ENCODE measurements around the gene WWOX. TPM values are rescaled to one million over a fixed set of nuclear protein-coding genes. Genes with fewer than 3 reads are reported as not detected.

WWOX gene
- total and polyA plus RNA-seq, 2 of the 8 experiments (the other 6 are each of a cell fraction or from before 2014, with no cell fraction given): 5.4 to 16.7 TPM

DNA sequence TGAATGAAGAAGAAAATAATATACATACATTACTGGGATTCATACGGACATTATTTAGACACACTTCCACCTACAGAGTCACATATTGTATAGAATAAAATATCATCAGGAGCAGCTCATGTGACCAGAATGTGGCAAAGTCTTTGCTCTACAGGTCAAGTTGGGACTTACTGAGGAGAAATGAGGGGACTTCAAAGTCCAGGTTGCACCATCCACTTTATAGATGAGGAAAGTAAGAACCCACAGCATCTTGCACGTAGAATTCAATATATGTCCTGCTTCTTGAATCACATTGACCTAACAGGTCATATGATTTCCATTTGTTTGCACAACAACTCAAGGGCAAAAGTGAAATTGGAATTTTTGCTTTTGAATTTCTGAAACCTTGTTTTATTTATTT, 524.3 kb downstream of the WWOX start:
- no peak overlapping the region for H2BK5ac ChIP-seq (ENCODE audit: low read depth, low read length)
- no peak overlapping the region for H2BK20ac ChIP-seq (ENCODE audit: low read length)
- H3K23me2 ChIP-seq (ENCODE audit: low read depth, low read length): no peaks in the 10 kb centered on the region
- H2AK5ac ChIP-seq (ENCODE audit: low read depth, low read length): no peak overlapping the region
- H3K36me3 ChIP-seq (ENCODE audit: control insufficient read depth in 2 of 4, insufficient read depth in 4 of 4, low read length in 3 of 4): no peaks in the 10 kb centered on the region
- H3K79me2 ChIP-seq (ENCODE audit: control insufficient read depth in 1 of 2, insufficient read depth in 2 of 2, low read length in 2 of 2): no peaks in the 10 kb centered on the region
- H2BK120ac ChIP-seq (replicated peaks; ENCODE audit: low read depth, low read length): no peak overlapping the region
- no peak overlapping the region for H3K4me3 ChIP-seq (ENCODE audit: extremely low read depth in 1 of 4, insufficient read depth in 2 of 4, low read depth in 3 of 4, low read length in 4 of 4)
- H3K4me1 ChIP-seq (replicated peaks in 1 of 4; ENCODE audit: control insufficient read depth in 3 of 4, insufficient read depth in 4 of 4, low read length in 3 of 4): no peaks in the 10 kb centered on the region
- peaks cover 4 to 7% of the 10 kb centered on the region in 2 experiments; a peak in 1 of 4 replicates for H3K9me3 ChIP-seq (ENCODE audit: insufficient read depth in 2 of 2, low read depth in 1 of 2, low read length in 1 of 2)
- no peak overlapping the region for H3K4me2 ChIP-seq (ENCODE audit: insufficient read depth in 1 of 2, low read depth in 2 of 2, low read length in 2 of 2)
- H3K18ac ChIP-seq (ENCODE audit: extremely low read depth, low read length): no peak overlapping the region
- no peak overlapping the region for H4K5ac ChIP-seq (ENCODE audit: insufficient read length, low read depth, low read length)
- H4K91ac ChIP-seq (replicated peaks; ENCODE audit: insufficient read length, low read length): no peak overlapping the region
- CTCF ChIA-PET (ENCODE audit: partially characterized antibody): interaction anchor here (0.6 to 0.7 kb wide), 4 partner anchors 8 to 1723 kb away, joined by 3 to 6 read pairs (median 4); no protein-coding TSS in a partner anchor
- POLR2A ChIA-PET (ENCODE audit: partially characterized antibody): no interaction called here
- H3K14ac ChIP-seq (ENCODE audit: insufficient read length): no peak overlapping the region
- FAIRE-seq: no peak
- H3K79me1 ChIP-seq (ENCODE audit: low read depth, low read length): no peaks in the 10 kb centered on the region
- H2AFZ ChIP-seq (ENCODE audit: low read length): no peak overlapping the region
- H3K23ac ChIP-seq (ENCODE audit: insufficient read length): no peak overlapping the region
- 93% methylated on average over 2 of the region's 2 CpGs; no CpG with 5 or more reads in 1 of the 2 experiments for WGBS, 2 experiments (ENCODE audit: extremely low coverage in 1 of 2, insufficient coverage in 1 of 2, insufficient read length in 1 of 2, insufficient replicate concordance in 2 of 2, low coverage in 1 of 2, low lambda C conversion rate in 2 of 2, missing lambda C conversion rate in 1 of 2)
- no peaks in the 10 kb centered on the region for H4K20me1 ChIP-seq (replicated peaks in 1 of 2; ENCODE audit: control insufficient read depth in 1 of 2, insufficient read depth in 2 of 2, low read length in 2 of 2)
- no peak overlapping the region for H2BK12ac ChIP-seq (ENCODE audit: low read depth, low read length)
- H3K27me3 ChIP-seq (replicated peaks in 1 of 4; ENCODE audit: control insufficient read depth in 3 of 4, extremely low read depth in 1 of 4, insufficient read depth in 3 of 4, low read length in 3 of 4): no peaks in the 10 kb centered on the region
- H2BK15ac ChIP-seq (ENCODE audit: low read length): no peak overlapping the region
- H4K8ac ChIP-seq (ENCODE audit: extremely low read depth, insufficient read depth, low read length): no peak overlapping the region
- H3K4ac ChIP-seq (replicated peaks; ENCODE audit: insufficient read length, low read depth, low read length): no peak overlapping the region
- DNase-seq (ENCODE audit: low read depth in 1 of 2, low spot score in 2 of 2): no peak
- no peak overlapping the region for H3K9ac ChIP-seq (replicated peaks in 1 of 4; ENCODE audit: extremely low read depth in 1 of 4, low read depth in 3 of 4, low read length in 3 of 4)
- no peak overlapping the region for H3K27ac ChIP-seq (ENCODE audit: low read depth, low read length)
- H3K56ac ChIP-seq (replicated peaks; ENCODE audit: insufficient read length, low read depth, low read length): no peak overlapping the region
- TF ChIP-seq KDM4A (IDR thresholded peaks at IDR 0.05; ENCODE audit: low read depth, low read length, severe bottlenecking) (no peak), EP300 (IDR thresholded peaks at IDR 0.05; ENCODE audit: borderline replicate concordance in 1 of 2, low read depth in 2 of 2, low read length in 2 of 2) (no peak), RBBP5 (IDR thresholded peaks at IDR 0.05; ENCODE audit: borderline replicate concordance, low read depth, low read length) (no peak), TCF12 (IDR thresholded peaks at IDR 0.05; ENCODE audit: low read depth, low read length) (no peak), GTF2F1 (IDR thresholded peaks at IDR 0.05; ENCODE audit: borderline replicate concordance, low read depth, low read length) (no peak), RAD21 (IDR thresholded peaks at IDR 0.05 in 1 of 2, conservative IDR thresholded peaks at IDR 0.05 in 1 of 2; ENCODE audit: low read depth in 2 of 2, low read length in 2 of 2) (no peak), EGR1 (IDR thresholded peaks at IDR 0.05; ENCODE audit: borderline replicate concordance, low read depth, low read length) (no peak), GABPA (IDR thresholded peaks at IDR 0.05; ENCODE audit: borderline replicate concordance, insufficient read depth, low read length) (no peak), BRCA1 (IDR thresholded peaks at IDR 0.05; ENCODE audit: low read depth, low read length) (no peak), HDAC6 (IDR thresholded peaks at IDR 0.05; ENCODE audit: low read depth, low read length) (no peak)
- TF ChIP-seq, protein P1, sequence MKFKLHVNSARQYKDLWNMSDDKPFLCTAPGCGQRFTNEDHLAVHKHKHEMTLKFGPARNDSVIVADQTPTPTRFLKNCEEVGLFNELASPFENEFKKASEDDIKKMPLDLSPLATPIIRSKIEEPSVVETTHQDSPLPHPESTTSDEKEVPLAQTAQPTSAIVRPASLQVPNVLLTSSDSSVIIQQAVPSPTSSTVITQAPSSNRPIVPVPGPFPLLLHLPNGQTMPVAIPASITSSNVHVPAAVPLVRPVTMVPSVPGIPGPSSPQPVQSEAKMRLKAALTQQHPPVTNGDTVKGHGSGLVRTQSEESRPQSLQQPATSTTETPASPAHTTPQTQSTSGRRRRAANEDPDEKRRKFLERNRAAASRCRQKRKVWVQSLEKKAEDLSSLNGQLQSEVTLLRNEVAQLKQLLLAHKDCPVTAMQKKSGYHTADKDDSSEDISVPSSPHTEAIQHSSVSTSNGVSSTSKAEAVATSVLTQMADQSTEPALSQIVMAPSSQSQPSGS (IDR thresholded peaks at IDR 0.05; ENCODE audit: low read length): no peak

All from H1 (cell line).